Panc1 (cell line): ENCODE measurements around the gene CIROP. TPM values are rescaled to one million over a fixed set of nuclear protein-coding genes. Genes with fewer than 3 reads are reported as not detected.

Experiments used
- ATAC-seq: fragments of 200-7000 bp; cut with Tn5 transposase; 2 replicates; pipeline ENCODE4 v1.9.1; 2020; ENCODE audit warnings: mild to moderate bottlenecking, moderate library complexity
- BruUV-seq: library from RNA; stranded (reverse); fragments of 400-500 nt; replicated peaks from 2 replicates; lab custom pipeline; 2021; lab: Mats Ljungman, UMichigan
- CTCF ChIA-PET: fragments of 300-600 bp; sonication (Branson Sonifier 250); formaldehyde crosslinking; loops from one replicate; lab custom pipeline; 2022; ENCODE audit warnings: antibody characterized with exemption; lab: Charles Lee
- POLR2A ChIA-PET: fragments of 300-600 bp; sonication (Branson Sonifier 250); formaldehyde crosslinking; loops from one replicate; lab custom pipeline; 2022; ENCODE audit warnings: antibody characterized with exemption; lab: Charles Lee
- DNase-seq: peaks from one replicate; pipeline ENCODE4 v3.0.0-alpha.2; 2010; ENCODE audit warnings: low read depth, low spot score
- H3K27ac ChIP-seq: 2 replicates; pipeline ENCODE4 v1.5.1; 2011; ENCODE audit warnings: mild to moderate bottlenecking, low read length, inconsistent platforms
- H3K27me3 ChIP-seq: fragments of 200-500 bp; sonication (Bioruptor generic); 2 replicates; pipeline ENCODE4 v1.6.0; 2014; ENCODE audit warnings: low read length, inconsistent platforms; ENCODE audit not compliant: control insufficient read depth, insufficient read depth
- H3K36me3 ChIP-seq: fragments of 200-500 bp; sonication (Bioruptor generic); 2 replicates; pipeline ENCODE4 v1.5.1; 2014; ENCODE audit warnings: inconsistent platforms, mild to moderate bottlenecking, low read length, moderate library complexity; ENCODE audit not compliant: control insufficient read depth, insufficient read depth
- H3K4me1 ChIP-seq: 2 replicates; pipeline ENCODE4 v1.5.1; 2011; ENCODE audit warnings: inconsistent platforms, mild to moderate bottlenecking, low read length, moderate library complexity; ENCODE audit not compliant: control insufficient read depth, insufficient read depth
- H3K4me3 ChIP-seq, 2 experiments: 2 replicates each; pipeline ENCODE4 v1.5.1; 2011 to 2012; ENCODE audit warnings: low read depth in 2 of 2, low read length in 2 of 2, mild to moderate bottlenecking in 2 of 2, inconsistent platforms in 1 of 2, moderate library complexity in 1 of 2
- H3K9me3 ChIP-seq: fragments of 200-500 bp; sonication (Bioruptor generic); 2 replicates; pipeline ENCODE4 v1.5.1; 2014; ENCODE audit warnings: low read depth, mild to moderate bottlenecking, inconsistent platforms, low read length, moderate library complexity; ENCODE audit not compliant: control insufficient read depth, insufficient read depth
- CTCF ChIP-seq: fragments of 450-650 bp; IDR thresholded peaks from 2 replicates; pipeline ENCODE4 v1.5.1; 2017; ENCODE audit warnings: mild to moderate bottlenecking
- POLR2AphosphoS5 ChIP-seq: IDR thresholded peaks from 2 replicates; pipeline ENCODE4 v1.6.1; 2012; ENCODE audit warnings: mild to moderate bottlenecking, low read depth, low read length, moderate library complexity
- REST ChIP-seq, 2 experiments: IDR thresholded peaks; 2 replicates each; pipeline ENCODE4 v1.6.1; 2011 to 2012; ENCODE audit warnings: low read depth in 2 of 2, control low read depth in 1 of 2, low read length in 1 of 2, mild to moderate bottlenecking in 1 of 2, moderate library complexity in 1 of 2; ENCODE audit not compliant: insufficient read depth in 1 of 2
- SIN3A ChIP-seq: IDR thresholded peaks from 2 replicates; pipeline ENCODE4 v1.6.1; 2012; ENCODE audit warnings: low read depth, mild to moderate bottlenecking, low read length, moderate library complexity, borderline replicate concordance; ENCODE audit not compliant: insufficient read depth
- TCF7L2 ChIP-seq: IDR thresholded peaks from 2 replicates; pipeline ENCODE4 v1.6.1; 2011; ENCODE audit warnings: mild to moderate bottlenecking, low read depth, low read length, inconsistent platforms
- in situ Hi-C: cut with HindIII; loops from 2 replicates; pipeline ENCODE4 v1.10.0; 2016; ENCODE audit warnings: low sequenced_read_pairs, low pct_unique_long_range_greater_than_20kb
- intact Hi-C: fragments of 100-400 bp; cut with micrococcal nuclease; formaldehyde crosslinking; loops from one replicate; pipeline ENCODE4 v1.10.0; 2022; ENCODE audit not compliant: unreplicated experiment
- total RNA-seq: library from RNA; stranded (reverse); gene quantifications from one replicate; pipeline ENCODE4 v1.2.1, GENCODE V29; 2021; ENCODE audit not compliant: unreplicated experiment

CIROP gene
- total RNA-seq, 1 experiment from 2014 or later: not detected

DNA sequence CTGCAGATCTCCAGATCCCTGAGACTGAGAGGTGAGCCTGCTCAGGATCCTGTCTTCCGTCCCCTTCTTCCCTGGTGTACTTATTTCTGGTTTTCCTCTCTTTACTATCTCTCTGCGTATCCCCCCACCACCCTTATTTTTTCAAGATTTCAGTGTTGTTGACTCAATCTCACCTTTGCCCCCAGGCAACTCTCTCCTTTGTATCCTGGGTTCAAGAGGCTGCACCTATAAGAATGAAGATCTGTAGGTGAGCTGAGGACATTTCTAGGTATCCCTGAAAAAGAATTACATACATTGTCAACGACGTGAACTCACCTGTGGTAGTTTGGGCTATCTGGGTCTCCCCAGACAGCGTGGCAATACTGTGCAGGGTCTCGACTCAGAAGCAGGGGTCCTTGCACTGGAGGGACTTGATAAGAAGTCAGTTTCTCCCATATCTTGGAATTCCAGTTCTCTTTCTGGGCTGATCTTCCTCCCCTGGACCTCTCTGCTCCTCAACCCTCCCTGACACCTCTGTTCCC is 659 bp downstream of the CIROP start:
- intact Hi-C loops: no loop called here
- Histone ChIP-seq H3K27ac (no peak overlapping the region), H3K9me3 (no peaks in the 10 kb centered on the region), H3K27me3 (no peaks in the 10 kb centered on the region), H3K36me3 (no peaks in the 10 kb centered on the region), H3K4me1 (no peaks in the 10 kb centered on the region), H3K4me3 (no peak overlapping the region)
- POLR2A ChIA-PET: no interaction called here
- no peak for TF ChIP-seq TCF7L2
- TF ChIP-seq SIN3A: no peak
- TF ChIP-seq POLR2AphosphoS5: no peak
- no peak for TF ChIP-seq REST (IDR thresholded peaks at IDR 0.05; ENCODE audit: insufficient read depth in 1 of 2, low read depth in 2 of 2, low read length in 1 of 2)
- no peak for TF ChIP-seq CTCF
- CTCF ChIA-PET: interaction anchor here (1.0 kb wide), 1 partner anchor 118 kb away, joined by 3 read pairs; no protein-coding TSS in a partner anchor
- in situ Hi-C loops: no loop called here
- no peak for ATAC-seq
- no peak for DNase-seq
- no TSS peak for BruUV-seq

- Histone ChIP-seq H3K9me3 (no peaks in the 10 kb centered on the region), H3K4me1 (no peaks in the 10 kb centered on the region), H3K4me3 (no peak overlapping the region), H3K27ac (no peak overlapping the region), H3K27me3 (no peaks in the 10 kb centered on the region), H3K36me3 (no peaks in the 10 kb centered on the region)
- ChIA-PET CTCF (no interaction called here), POLR2A (no interaction called here)
- intact Hi-C loops (no loop called here), in situ Hi-C loops (no loop called here)
- DNase-seq (no peak), ATAC-seq (no peak)
- TF ChIP-seq SIN3A (no peak), REST (IDR thresholded peaks at IDR 0.05; ENCODE audit: insufficient read depth in 1 of 2, low read depth in 2 of 2, low read length in 1 of 2) (no peak), TCF7L2 (no peak), CTCF (no peak), POLR2AphosphoS5 (no peak)
- no TSS peak for BruUV-seq
Observed at GRCh38 chr14:23103581-23103980, 1.2 kb downstream of the CIROP start.
